Eye (tissue), 1 donor: ENCODE measurements around the gene MAP3K5.
"Not testable (repeated sequence)": the region's sequence is repeated elsewhere in the genome, so short reads cannot be mapped to it uniquely, and the experiment has no call there.

ENCODE experiments used
- DNase-seq: peaks from one replicate; pipeline ENCODE4 v3.0.0-alpha.2; 2015

The MAP3K5 gene

GRCh38 chr6:136792410-136793262, at the start of gene MAP3K5:
Gene MAP3K5, minus strand, starts transcription at chr6:136792477. Its CDS starts 320 bp downstream, at chr6:136792157.
- DNase-seq = peak; percentile 93

GRCh38 chr6:136840276-136841001, 48.2 kb upstream of the MAP3K5 start:
- DNase-seq = no peak

- DNase-seq = no peak
Observed at GRCh38 chr6:136831873-136832562, 39.7 kb upstream of the MAP3K5 start.

GRCh38 chr6:136826216-136826615, 33.9 kb upstream of the MAP3K5 start:
- no peak for DNase-seq

GRCh38 chr6:136823128-136823660, 30.9 kb upstream of the MAP3K5 start:
- DNase-seq = no peak

GRCh38 chr6:136822376-136823127, 30.3 kb upstream of the MAP3K5 start, which contains the start of gene PEX7:
Gene PEX7, plus strand, starts transcription at chr6:136822592. Its CDS starts 74 bp downstream, at chr6:136822666.
- DNase-seq = peak; percentile 98

- no peak for DNase-seq
Observed at GRCh38 chr6:136822046-136822375, 29.7 kb upstream of the MAP3K5 start.

GRCh38 chr6:136820561-136820960, 28.3 kb upstream of the MAP3K5 start:
- no peak for DNase-seq

- DNase-seq = no peak
Observed at GRCh38 chr6:136816656-136817055, 24.4 kb upstream of the MAP3K5 start.

- not testable (repeated sequence) for DNase-seq
Observed at GRCh38 chr6:136815608-136816007, 23.3 kb upstream of the MAP3K5 start.

GRCh38 chr6:136812174-136812573, 19.9 kb upstream of the MAP3K5 start:
- DNase-seq = no peak

GRCh38 chr6:136811272-136811671, 19.0 kb upstream of the MAP3K5 start:
- DNase-seq = no peak

- DNase-seq = no peak
Observed at GRCh38 chr6:136809091-136809860, 17.0 kb upstream of the MAP3K5 start.

- no peak for DNase-seq
Observed at GRCh38 chr6:136803608-136804007, 11.3 kb upstream of the MAP3K5 start.

GRCh38 chr6:136801581-136801980, 9.3 kb upstream of the MAP3K5 start:
- no peak for DNase-seq

- DNase-seq = no peak
Observed at GRCh38 chr6:136798044-136798443, 5.8 kb upstream of the MAP3K5 start.

- DNase-seq = no peak
Observed at GRCh38 chr6:136795996-136796395, 3.7 kb upstream of the MAP3K5 start.

GRCh38 chr6:136795386-136795785, 3.1 kb upstream of the MAP3K5 start:
- DNase-seq = no peak

- no peak for DNase-seq
Observed at GRCh38 chr6:136793363-136793762, 1.1 kb upstream of the MAP3K5 start.

- peak; percentile 80 for DNase-seq
Observed at GRCh38 chr6:136792095-136792409, 225 bp downstream of the MAP3K5 start.

GRCh38 chr6:136791296-136792094, 782 bp downstream of the MAP3K5 start:
- peak; percentile 64 for DNase-seq
